ENCODE results near the gene DGKI.
"Not testable (repeated sequence)": the region's sequence is repeated elsewhere in the genome, so short reads cannot be mapped to it uniquely, and the experiment has no call there.

The DGKI gene

DNA sequence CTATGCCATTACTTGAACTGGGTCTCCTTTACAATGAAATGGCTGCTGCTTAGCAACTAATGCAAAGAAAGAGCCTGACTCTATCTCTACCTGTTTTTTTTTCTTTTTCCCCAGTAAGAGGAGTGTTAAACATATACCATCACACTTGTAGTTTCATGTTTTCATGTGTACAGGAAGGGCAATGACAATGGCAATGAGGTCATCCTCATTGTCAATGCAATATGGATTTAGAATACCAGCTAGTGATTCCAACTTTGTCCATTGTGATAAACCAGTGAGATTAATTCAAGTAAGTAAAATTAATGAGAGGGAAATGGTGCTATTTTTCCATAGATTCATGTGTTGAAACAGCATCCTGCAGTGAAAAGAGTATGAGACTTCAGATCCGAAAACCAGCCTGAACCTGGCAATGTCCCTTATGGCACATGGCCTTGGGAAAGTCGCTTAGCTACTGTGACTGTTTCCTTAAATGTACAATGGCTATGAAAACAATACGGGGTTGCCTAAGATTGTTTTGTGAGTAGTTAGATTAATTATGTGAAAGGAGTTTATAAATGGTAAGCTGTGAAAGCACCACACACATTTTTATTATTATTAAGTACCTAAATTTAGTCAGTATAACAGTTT is 11.2 kb downstream of the DGKI start:
- DNase-seq (ENCODE audit: low spot score) = no peak

DNA sequence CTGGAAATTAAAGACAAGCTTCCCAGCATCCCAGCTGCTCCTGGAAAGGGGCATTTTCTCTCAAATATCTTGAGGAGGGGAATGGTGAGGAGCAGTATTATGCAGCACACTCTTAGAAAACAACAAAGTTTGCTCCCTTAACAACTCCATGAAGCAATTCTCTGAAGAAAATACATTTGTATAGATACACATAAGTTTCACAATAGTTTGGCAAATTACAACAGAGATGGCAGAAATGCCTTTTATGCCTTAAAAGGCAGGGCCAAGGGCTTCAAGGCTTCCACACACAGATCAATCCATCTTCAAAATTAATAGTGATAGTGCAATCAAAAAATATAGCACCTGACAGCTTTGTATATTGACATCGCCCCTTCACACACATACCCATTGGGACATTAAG is 12.2 kb downstream of the DGKI start:
- no peak for DNase-seq (ENCODE audit: low spot score)

DNA sequence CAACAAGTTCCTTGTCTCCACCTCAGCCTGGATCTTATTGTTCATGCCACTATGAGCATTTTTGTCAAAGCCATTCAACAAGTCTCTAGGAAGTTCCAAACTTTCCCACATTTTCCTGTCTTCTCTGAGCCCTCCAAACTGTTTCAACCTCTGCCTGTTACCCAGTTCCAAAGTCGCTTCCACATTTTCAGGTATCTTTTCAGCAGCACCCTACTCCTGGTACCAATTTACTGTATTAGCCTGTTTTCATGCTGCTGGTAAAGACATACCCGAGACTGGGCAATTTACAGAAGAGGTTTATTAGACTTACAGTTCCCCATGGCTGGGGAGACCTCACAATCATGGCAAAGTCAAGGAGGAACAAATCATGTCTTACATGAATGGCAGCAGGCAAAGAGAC is 13.8 kb downstream of the DGKI start:
- DNase-seq (ENCODE audit: low spot score) = not testable (repeated sequence)

DNA sequence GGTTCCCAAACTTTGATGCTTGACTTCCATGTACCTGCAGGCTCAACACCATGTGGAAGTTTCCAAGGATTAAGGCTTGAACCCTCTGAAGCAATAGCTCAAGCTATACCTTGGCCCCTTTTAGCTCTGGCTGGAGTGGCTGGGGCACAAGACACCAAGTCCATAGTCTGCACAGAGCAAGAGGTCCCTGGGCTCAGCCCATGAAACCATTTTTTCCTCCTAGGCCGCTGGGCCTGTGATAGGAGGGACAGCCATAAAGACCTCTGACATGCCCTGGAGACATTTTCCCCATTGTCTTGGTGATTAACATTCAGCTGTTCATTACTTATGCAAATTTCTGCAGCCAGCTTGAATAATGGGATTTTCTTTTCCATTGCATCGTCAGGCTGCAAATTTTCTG is 14.4 kb downstream of the DGKI start:
- DNase-seq (ENCODE audit: low spot score) = no peak

DNA sequence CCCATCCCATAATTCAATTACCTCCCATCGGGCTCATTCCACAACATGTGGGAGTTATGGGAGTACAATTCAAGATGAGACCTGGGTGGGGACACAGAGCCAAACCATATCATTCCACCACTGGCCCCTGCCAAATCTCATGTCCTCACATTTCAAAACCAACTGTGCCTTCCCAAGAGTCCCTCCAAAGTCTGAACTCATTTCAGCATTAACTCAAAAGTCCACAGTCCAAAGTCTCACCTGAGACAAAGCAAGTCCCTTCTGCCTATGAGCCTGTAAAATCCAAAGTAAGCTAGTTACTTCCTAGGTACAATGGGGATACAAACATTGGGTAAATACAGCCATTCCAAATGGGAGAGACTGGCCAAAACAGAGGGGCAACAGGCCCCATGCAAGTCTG is 15.2 kb downstream of the DGKI start:
- DNase-seq (ENCODE audit: low spot score) = not testable (repeated sequence)

DNA sequence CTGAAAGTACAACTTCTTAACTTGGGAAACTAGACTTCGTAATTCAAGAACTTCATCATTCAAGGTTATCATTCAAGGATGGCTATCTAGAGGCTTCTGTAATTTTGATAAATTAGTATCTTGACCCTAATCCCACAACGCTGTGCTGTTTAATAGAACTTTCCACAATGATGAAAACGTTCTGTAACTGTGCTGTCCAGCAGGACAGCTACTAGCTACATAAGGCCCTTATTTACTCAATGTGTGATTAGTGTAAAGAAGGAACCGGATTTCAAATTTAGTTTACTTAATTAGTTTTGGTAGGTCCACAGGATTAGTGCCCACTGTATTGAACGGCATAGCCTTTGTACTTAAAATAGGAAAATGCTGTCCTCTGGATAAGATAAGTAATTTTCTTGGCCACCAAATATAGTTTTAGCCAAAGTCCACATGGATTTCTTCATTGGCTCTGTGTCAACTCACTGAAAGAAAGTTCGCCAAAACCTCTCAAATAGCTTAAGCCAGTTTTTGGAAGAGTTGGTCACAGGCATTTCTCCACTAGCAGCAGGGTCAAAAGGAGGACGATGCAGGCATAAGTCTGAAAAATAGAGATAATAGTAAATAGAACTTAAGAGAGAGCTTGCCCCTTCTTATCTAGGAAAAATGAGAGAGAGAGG is 17.3 kb downstream of the DGKI start:
- no peak for DNase-seq (ENCODE audit: low spot score)

DNA sequence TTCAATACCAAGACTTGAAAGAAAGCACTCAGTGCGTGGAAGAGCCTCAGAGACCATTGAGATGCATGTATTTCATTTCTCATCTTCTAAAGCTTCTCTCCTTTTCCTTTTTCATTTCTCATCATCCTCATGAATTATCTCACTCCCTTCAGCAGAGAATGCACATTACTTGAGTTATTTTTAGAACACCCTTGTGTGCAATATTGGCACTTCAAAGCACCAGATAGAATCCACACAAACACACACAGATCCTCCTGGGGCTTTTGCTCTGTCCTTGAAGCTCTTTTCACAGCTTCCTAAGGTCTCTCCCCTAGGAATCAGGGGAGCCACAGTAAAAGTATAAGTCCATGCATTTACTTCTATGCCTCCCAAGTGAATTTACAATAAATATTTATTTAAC is 18.3 kb downstream of the DGKI start:
- DNase-seq (ENCODE audit: low spot score) = no peak

DNA sequence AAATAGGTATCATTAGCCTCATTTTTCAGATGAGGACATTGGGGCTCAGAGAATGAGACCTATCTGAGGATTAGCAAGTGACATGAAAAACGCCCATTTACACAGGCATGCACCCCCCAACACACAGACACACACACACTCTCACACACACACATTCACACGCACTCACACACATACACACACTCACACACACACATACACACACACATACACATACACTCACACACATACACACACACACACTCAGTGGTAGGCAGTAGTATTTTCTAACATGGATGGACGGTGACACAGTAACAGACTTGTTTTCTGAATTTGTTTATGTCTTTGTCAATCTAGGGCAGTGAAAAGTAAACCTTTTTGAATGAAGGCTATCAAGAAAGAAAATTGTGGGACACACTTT is 21.3 kb downstream of the DGKI start:
- no peak for DNase-seq (ENCODE audit: low spot score)

DNA sequence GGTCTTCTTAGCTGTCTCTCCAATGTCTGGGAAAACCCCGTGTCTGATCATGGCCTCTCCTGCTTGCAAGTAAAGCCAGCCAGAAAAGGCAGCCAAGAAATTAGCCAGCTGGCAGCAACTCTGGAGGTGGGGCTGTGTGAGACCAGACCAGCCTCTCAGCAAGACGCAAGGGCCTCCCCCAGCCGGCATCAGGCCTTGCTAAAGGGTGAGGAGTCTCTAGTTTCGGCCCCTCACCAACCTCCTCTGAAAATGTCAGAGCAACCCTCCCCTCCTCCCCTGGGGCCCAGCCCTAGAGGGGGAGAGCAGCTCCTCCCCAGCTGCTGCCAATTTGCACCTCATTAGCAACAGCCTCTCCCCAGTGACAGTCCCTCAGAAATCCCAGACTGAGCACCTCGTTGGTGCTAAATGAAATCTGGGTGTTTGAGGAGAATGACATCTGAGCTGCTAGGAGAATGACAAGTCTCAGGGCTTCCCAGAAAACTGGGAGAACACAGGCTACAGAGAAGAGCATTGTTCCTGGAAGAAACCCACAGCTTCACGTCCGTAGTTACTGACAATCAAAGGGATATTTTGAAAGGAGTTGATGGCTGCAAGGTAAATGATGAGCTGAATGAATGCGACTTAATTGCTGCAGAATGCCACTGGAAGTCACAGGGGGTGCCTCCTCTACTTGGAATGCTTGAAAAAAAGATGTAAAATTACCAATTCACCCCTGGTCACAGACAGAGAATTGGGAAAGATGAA is 25.9 kb downstream of the DGKI start:
- peak; percentile 66 for DNase-seq (ENCODE audit: low spot score)

DNA sequence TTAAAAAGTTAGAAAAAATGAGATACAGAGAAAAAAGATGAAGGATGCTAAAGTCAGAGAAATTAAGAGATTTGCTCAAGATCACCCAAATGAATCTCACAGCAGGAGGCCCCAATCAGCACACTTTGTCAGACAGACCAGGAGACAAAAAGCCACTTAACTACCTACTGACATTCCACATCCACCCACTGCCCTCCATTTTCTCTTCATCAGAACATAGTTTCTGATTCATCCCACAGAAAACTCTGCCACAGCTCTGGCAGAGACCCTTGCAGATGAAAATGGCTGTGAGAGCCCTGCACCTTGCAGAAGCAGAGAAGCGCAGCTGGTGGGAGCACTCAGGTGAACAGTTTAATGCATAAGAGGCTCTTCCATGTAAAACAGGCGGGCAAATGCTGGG is 26.6 kb downstream of the DGKI start:
- DNase-seq (ENCODE audit: low spot score) = no peak

DNA sequence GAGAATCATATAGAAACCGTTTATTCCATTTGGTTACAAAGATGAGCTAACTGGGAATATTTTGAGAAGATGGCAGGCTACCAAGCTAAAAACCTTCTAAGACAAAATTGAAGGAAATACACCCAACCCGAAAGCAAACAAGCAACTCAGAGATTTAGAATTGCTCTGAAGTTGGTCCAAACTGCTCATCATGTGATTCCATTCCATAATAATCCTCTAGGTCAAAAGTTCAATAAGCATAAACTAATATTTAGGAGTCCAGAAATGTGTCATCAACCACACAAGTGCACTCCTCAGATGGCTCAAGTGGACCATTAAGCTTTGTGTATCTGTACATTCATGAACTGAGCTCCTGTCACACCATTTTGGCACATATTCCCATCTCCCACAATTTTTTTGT is 28.7 kb downstream of the DGKI start:
- DNase-seq (ENCODE audit: low spot score) = no peak

DNA sequence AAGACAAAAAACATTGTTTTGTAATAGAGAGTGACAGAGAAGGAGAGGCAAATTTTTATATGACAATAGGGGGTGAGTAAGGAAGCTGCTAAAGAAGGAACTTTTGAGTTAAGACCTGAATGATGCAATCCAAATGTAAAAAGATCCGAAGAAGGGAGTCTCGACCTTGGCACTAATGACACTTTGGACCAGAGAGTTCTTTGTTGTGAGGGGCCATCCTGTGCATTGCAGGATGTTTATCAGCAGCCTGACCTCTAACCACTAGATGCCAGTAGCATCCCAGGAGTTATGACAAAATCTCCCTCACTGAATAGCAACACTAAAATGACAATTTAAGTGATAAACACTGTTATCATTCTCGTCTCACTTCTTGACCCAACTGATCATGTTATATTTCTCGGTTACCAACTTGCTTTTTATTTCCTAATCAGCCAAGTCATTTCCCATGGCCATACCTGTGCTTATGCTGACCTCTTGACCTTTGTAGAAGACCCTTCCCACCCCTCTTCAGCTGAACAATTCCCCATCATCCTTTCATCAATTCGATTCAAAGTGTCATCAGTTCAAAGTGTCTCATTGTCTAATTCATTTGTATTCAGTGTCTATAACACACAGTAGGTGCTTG is 30.0 kb downstream of the DGKI start:
- no peak for DNase-seq (ENCODE audit: low spot score)

DNA sequence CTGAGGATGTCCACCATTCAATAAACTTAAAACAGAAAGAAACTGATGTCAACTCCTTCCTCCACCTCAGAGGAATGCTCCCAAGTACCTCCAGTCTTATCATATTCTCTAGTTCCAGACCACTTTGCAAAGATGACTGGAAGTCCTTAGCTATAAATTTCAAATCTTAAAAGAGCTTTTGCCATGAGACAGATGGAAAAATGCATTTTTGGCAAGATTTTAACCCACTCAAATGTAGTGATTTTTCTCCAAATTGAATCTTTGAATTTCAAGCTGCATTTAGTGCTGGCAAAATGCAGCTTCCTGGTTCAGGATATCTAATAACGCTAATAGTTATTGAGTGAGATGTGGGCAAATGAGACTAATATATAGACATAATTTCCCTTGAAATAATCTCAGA is 33.2 kb downstream of the DGKI start:
- no peak for DNase-seq (ENCODE audit: low spot score)

DNA sequence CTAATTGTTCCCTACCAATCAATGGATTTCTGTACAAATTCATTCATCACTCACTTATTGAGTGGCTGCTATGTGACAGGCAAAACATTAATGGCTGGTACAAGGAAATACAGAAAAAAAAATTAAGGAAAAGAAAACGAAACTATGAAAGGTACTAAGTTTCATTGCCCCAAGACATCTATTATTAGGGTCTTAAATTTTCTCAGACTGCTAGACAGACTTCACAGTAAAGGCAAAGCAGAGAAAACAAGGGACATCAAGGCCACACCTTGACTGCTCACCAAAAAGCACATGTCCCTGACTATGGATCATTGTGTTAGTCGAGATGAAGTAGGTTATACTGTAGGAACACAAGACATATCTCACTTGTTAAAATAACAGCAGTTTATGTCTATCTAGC is 36.5 kb downstream of the DGKI start:
- DNase-seq (ENCODE audit: low spot score) = no peak

DNA sequence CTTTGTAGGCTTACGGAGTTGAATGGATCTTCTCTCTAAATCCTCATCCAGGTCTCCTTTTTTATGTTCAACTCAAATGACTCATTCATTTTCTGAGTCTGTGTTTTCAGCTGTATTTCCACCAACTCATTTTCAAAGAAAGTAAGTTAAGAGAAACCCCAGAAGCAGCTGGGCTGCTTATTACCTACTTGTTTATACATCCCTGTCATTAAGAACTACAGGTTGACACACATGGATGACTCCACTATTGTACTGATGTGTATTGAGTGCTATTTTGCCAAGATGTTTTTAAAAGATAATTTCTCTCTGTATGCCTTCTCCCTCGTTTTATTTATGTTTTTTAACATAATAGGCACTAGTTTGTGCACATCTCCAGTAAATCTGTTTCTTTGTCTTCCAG is 41.9 kb downstream of the DGKI start:
- no peak for DNase-seq (ENCODE audit: low spot score)

DNA sequence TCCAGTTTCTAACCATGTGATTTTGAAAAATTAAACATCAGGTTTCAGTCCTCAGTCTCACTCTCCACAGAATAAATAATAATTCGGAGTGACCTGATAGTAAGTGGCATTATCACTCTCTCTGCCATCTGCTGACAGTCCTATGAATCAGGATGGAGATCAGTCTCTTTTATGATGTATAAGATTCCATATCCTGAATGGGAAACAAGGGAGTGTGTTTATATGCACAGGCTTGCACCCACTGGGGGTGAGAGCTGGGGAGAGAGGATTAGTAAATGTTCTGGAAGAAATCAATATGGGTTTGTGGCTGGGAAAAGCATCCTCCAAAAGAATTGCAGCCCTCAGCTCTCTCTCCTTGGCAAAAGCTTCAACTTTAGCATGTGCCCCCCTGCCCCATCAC is 45.3 kb downstream of the DGKI start:
- DNase-seq (ENCODE audit: low spot score) = no peak

DNA sequence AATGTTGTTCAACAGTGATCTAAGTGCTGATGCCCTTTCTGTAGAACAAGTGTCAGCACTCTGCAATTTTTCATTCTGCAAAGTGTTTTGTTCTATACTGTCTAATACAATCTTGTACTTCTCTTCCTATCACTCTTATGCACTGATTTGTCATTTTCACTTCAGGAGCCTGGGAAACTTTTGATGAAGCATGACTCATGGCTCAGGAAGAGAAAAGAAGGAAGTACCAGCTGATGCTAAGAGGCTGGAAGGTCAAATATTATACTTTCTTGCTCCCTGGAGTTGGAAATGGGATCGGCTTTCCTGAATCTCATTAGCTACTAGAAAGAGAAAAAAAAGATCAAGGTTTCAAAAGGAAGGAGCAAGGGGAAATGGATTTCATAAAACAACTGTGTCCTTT is 45.8 kb downstream of the DGKI start:
- DNase-seq (ENCODE audit: low spot score) = no peak

DNA sequence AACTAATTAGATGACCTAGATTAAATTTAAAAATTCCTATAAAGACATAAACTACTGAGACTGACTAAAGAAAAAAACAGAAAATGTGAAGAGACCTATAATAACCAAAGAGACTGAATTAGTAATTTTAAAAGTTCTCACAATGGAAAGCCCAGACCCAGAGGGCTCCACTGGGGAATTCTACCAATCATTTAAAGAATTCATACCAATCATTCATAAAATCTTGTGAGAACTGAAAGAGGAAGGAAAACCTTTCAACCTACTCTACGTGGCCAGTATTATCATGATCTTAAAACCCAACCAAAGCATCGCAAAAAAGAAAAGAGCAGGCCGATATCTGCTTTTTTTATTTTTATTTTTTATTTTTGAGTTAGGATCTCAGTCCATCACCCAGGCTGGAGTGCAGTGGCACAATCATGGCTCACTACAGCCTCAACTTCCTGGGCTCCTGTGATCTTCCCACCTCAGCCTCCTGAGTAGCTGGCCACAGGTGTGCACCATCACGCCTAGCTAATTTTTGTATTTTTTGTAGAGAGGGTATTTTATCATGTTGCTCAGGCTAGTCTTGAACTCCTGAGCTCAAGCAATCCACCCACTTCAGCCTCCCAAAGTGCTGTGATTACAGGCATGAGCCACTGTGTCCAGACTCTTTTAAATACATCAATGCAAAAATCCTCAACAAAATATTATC is 48.6 kb downstream of the DGKI start:
- DNase-seq (ENCODE audit: low spot score) = no peak

DNA sequence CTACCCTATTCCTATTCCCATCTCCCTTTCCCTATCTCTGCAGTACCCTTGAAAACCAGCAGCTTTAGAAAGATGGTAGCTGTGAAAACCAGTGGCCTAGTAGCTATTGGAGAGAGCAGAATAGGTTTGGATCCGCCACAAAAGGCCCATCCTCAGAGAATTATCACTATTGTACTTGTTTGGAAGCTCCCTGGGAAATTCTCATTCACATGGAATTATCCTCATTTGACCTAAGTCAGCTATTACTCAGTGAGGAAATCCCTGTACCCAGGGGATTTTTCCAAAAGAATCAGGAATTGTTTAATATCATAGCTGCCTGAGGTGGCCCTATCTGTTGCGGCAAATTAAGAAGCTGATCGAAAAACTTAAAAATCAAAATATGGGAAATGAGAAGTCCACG is 51.6 kb downstream of the DGKI start:
- DNase-seq (ENCODE audit: low spot score) = no peak

DNA sequence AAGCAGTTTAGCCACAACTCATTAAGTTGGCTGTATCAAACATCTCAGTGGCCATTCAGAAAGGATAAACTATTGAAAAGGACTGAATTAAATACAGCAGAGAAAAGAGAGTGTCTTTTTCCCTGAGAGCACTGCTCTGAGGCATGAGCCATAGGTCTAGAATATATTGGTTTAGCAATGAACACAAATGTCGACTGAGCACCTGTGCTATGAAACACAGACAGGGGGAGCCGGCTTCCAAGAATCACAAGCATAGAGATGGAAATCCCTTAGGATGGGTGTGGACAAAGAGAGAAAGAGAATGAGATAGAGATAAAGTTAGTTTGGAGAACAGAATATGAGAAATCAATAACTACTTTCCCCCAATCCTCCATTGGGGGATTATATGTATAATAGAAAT is 54.8 kb downstream of the DGKI start:
- no peak for DNase-seq (ENCODE audit: low spot score)

DNA sequence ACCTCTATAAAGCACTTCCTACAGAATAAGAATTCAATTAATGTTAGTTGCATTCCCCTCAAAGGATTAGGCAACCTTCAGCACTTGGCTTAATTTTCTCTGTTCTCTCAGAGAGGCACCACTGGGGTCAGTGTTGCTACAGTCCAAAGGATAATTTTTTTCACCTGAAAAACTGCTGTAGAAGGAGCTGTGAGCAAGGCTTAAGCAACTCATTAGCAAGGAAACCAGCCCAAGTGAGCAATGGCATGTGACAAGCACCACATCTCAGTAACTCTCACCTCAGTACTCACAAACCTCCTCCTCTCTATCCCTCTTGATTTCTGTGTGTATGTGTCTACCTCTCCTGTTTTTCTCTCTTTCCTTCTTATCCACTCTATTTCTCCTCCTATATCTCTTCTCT is 55.9 kb downstream of the DGKI start:
- DNase-seq (ENCODE audit: low spot score) = no peak

DNA sequence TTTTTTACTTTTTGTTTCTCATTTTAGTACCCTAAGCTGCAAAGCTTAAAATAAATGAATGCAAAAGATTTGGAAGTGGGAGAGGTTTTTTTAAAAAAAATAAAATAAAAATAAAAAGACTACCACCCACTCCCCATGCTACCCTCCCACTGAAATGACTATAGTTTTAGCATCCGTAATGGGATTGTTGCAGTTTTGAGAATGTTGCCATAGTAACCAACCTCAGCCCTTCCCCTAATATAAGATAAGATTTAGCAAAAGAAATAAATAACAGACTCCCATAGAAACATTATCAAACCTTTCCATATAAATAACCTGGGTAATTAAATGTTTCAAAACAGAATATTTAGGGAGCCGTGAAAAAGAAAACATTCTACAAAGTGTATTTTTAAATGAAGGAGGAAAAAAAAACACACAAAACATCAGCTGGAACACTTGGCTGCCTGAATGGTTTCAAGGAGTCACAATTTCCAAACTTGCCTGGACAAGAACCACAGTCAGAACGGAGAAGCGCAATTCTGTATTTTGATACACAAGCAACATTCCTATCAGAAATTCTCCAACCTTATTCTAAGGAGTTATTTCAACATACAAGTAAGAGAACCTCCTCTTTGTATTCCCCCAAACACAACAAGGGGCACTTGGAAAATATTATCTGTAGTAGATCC is 57.4 kb downstream of the DGKI start:
- no peak for DNase-seq (ENCODE audit: low spot score)

Measured in ecto neural progenitor cell (in vitro differentiated cells).